GM23338 (cell line): Measurements from ENCODE around the gene DENND4A. TPM values are rescaled to one million over a fixed set of nuclear protein-coding genes. Genes with fewer than 3 reads are reported as not detected.

Source experiments
- ATAC-seq: fragments of 200-7000 bp; cut with Tn5 transposase; 3 replicates; pipeline ENCODE4 v1.9.1; 2020
- DNase-seq: peaks from one replicate; pipeline ENCODE4 v3.0.0-alpha.2; 2015; ENCODE audit warnings: low spot score
- H2AFZ ChIP-seq: fragments of 200-600 bp; sonication (generic); 2 replicates; pipeline ENCODE4 v1.8.0; 2016; ENCODE audit warnings: antibody characterized with exemption, mild to moderate bottlenecking, moderate library complexity
- H3F3A ChIP-seq: fragments of 200-600 bp; sonication (generic); replicated peaks from 2 replicates; pipeline ENCODE4 v1.8.0; 2017; ENCODE audit warnings: antibody characterized with exemption, mixed run types, low read depth
- H3K27ac ChIP-seq: fragments of 200-600 bp; sonication (generic); 2 replicates; pipeline ENCODE4 v1.6.1; 2016; ENCODE audit warnings: low read depth
- H3K27me3 ChIP-seq: fragments of 200-600 bp; sonication (generic); 2 replicates; pipeline ENCODE4 v1.8.0; 2016; ENCODE audit warnings: mild to moderate bottlenecking, mixed run types, moderate library complexity; ENCODE audit not compliant: insufficient read depth
- H3K36me3 ChIP-seq: fragments of 200-600 bp; sonication (generic); 2 replicates; pipeline ENCODE4 v1.8.0; 2016; ENCODE audit warnings: mild to moderate bottlenecking; ENCODE audit not compliant: insufficient read depth
- H3K4me1 ChIP-seq: fragments of 200-600 bp; sonication (generic); 2 replicates; pipeline ENCODE4 v1.8.0; 2016; ENCODE audit warnings: mild to moderate bottlenecking, moderate library complexity; ENCODE audit not compliant: insufficient read depth
- H3K4me2 ChIP-seq: fragments of 200-600 bp; sonication (generic); 2 replicates; pipeline ENCODE4 v1.7.1; 2017; ENCODE audit warnings: mixed run types
- H3K4me3 ChIP-seq: fragments of 200-600 bp; sonication (generic); 2 replicates; pipeline ENCODE4 v1.6.1; 2016; ENCODE audit warnings: mixed run types
- H3K79me2 ChIP-seq: fragments of 200-600 bp; sonication (generic); replicated peaks from 2 replicates; pipeline ENCODE4 v1.8.0; 2017; ENCODE audit warnings: mild to moderate bottlenecking; ENCODE audit not compliant: insufficient read depth
- H3K9me2 ChIP-seq: fragments of 200-600 bp; sonication (generic); 2 replicates; pipeline ENCODE4 v1.8.0; 2017; ENCODE audit not compliant: insufficient read depth
- H4K20me1 ChIP-seq: fragments of 200-600 bp; sonication (generic); replicated peaks from 2 replicates; pipeline ENCODE4 v1.8.0; 2017; ENCODE audit warnings: mild to moderate bottlenecking; ENCODE audit not compliant: insufficient read depth
- H3K27ac Mint-ChIP-seq: 2 replicates; pipeline ENCODE4 v1.8.0; 2020; ENCODE audit warnings: inconsistent platforms, mild to moderate bottlenecking, moderate library complexity, mixed read lengths
- H3K27me3 Mint-ChIP-seq: 3 replicates; pipeline ENCODE4 v1.8.0; 2022; ENCODE audit warnings: low read depth, mild to moderate bottlenecking, moderate library complexity, mixed read lengths, inconsistent platforms; ENCODE audit not compliant: insufficient read depth, poor library complexity
- H3K36me3 Mint-ChIP-seq: 3 replicates; pipeline ENCODE4 v1.8.0; 2021; ENCODE audit warnings: low read depth, mild to moderate bottlenecking, inconsistent platforms, moderate library complexity, mixed read lengths
- H3K4me1 Mint-ChIP-seq: 3 replicates; pipeline ENCODE4 v1.8.0; 2020; ENCODE audit warnings: mild to moderate bottlenecking, inconsistent platforms, mixed read lengths
- H3K4me3 Mint-ChIP-seq: 3 replicates; pipeline ENCODE4 v1.8.0; 2021; ENCODE audit warnings: moderate library complexity, mild to moderate bottlenecking, inconsistent platforms, mixed read lengths
- H3K9me3 Mint-ChIP-seq: 3 replicates; pipeline ENCODE4 v1.8.0; 2020; ENCODE audit warnings: moderate library complexity, mild to moderate bottlenecking, inconsistent platforms, mixed read lengths
- CREB1 ChIP-seq: fragments of 250-450 bp; sonication (Bioruptor Pico); IDR thresholded peaks from 2 replicates; pipeline ENCODE4 v1.5.0; 2020; ENCODE audit warnings: low read depth, mild to moderate bottlenecking, moderate library complexity
- EZH2 ChIP-seq: fragments of 200-600 bp; sonication (generic); IDR thresholded peaks from one replicate; pipeline ENCODE4 v1.8.0; 2017; ENCODE audit warnings: antibody characterized with exemption, mild to moderate bottlenecking, low read depth; ENCODE audit not compliant: unreplicated experiment
- EZH2phosphoT487 ChIP-seq: fragments of 200-600 bp; sonication (generic); IDR thresholded peaks from one replicate; pipeline ENCODE4 v1.8.1; 2018; ENCODE audit warnings: antibody characterized with exemption; ENCODE audit not compliant: unreplicated experiment
- JUNB ChIP-seq: IDR thresholded peaks from one replicate; pipeline ENCODE4 v1.6.1; 2016; ENCODE audit warnings: antibody characterized with exemption; ENCODE audit not compliant: unreplicated experiment
- POLR2AphosphoS5 ChIP-seq: IDR thresholded peaks from 2 replicates; pipeline ENCODE4 v1.6.1; 2016; ENCODE audit warnings: antibody characterized with exemption, low read depth
- STAT1 ChIP-seq: IDR thresholded peaks from one replicate; pipeline ENCODE4 v1.6.1; 2016; ENCODE audit warnings: antibody characterized with exemption; ENCODE audit not compliant: unreplicated experiment
- ZNF114 ChIP-seq: fragments of 250-450 bp; sonication (Bioruptor Pico); IDR thresholded peaks from 2 replicates; pipeline ENCODE4 v1.5.0; 2020; ENCODE audit warnings: mild to moderate bottlenecking, moderate library complexity
- ZNF331 ChIP-seq: fragments of 250-450 bp; sonication (Bioruptor Pico); IDR thresholded peaks from 2 replicates; pipeline ENCODE4 v1.5.0; 2020; ENCODE audit warnings: low read depth, mild to moderate bottlenecking, moderate library complexity
- polyA plus RNA-seq: library from polyadenylated mRNA; unstranded; fragments of >200 nt; fragmentation: Nextera tagmentation; extraction: Ambion mirVana; gene quantifications from 2 replicates; pipeline ENCODE4 v1.2.1, GENCODE V29; 2016
- total RNA-seq: library from RNA; depleted of rRNA; stranded (reverse); fragments of >200 nt; shearing (Covaris generic); gene quantifications from 2 replicates; pipeline ENCODE4 v1.2.3, GENCODE V29; 2014
- TF ChIP-seq, protein P1 (sequence below): IDR thresholded peaks from one replicate; pipeline ENCODE4 v1.6.1; 2018; ENCODE audit warnings: antibody characterized with exemption; ENCODE audit not compliant: unreplicated experiment

Gene DENND4A
- total and polyA plus RNA-seq, 2 experiments from 2014 or later: 3.4 to 9.0 TPM

DNA sequence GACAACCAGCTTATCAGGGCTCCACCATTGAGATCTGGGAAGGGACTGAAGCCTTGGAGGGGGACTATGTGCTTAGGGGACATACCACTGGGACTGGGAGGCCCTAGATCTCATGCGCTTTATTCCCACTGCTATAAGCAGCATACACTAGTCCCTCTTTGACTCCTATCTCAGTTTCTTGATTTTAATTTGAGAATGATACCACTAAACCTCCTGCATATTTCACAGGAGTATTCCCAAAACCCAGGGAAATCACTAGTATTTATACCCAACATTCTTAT is 141.1 kb downstream of the DENND4A start:
- Histone ChIP-seq H2AFZ (no peak overlapping the region), H3K4me1 (peaks cover 4% of the 10 kb centered on the region; the same call in 1 of the 2 replicates), H3F3A (no peaks in the 10 kb centered on the region), H3K9me2 (no peaks in the 10 kb centered on the region), H4K20me1 (no peaks in the 10 kb centered on the region), H3K79me2 (no peaks in the 10 kb centered on the region), H3K36me3 (no peaks in the 10 kb centered on the region), H3K4me2 (no peak overlapping the region), H3K4me3 (no peak overlapping the region), H3K27me3 (no peaks in the 10 kb centered on the region), H3K27ac (no peak overlapping the region)
- Mint-ChIP-seq H3K36me3 (no peaks in the 10 kb centered on the region), H3K27me3 (no peaks in the 10 kb centered on the region), H3K9me3 (no peaks in the 10 kb centered on the region), H3K27ac (no peak overlapping the region), H3K4me1 (peaks cover 10% of the 10 kb centered on the region; the same call in 2 of the 3 replicates), H3K4me3 (no peak overlapping the region)
- ATAC-seq (no peak), DNase-seq (no peak)
- TF ChIP-seq EZH2phosphoT487 (no peak), STAT1 (no peak), ZNF114 (CRISPR knock-in tag) (no peak), CREB1 (CRISPR knock-in tag) (no peak), EZH2 (no peak), ZNF331 (CRISPR knock-in tag) (no peak), JUNB (no peak)
- TF ChIP-seq, protein P1, sequence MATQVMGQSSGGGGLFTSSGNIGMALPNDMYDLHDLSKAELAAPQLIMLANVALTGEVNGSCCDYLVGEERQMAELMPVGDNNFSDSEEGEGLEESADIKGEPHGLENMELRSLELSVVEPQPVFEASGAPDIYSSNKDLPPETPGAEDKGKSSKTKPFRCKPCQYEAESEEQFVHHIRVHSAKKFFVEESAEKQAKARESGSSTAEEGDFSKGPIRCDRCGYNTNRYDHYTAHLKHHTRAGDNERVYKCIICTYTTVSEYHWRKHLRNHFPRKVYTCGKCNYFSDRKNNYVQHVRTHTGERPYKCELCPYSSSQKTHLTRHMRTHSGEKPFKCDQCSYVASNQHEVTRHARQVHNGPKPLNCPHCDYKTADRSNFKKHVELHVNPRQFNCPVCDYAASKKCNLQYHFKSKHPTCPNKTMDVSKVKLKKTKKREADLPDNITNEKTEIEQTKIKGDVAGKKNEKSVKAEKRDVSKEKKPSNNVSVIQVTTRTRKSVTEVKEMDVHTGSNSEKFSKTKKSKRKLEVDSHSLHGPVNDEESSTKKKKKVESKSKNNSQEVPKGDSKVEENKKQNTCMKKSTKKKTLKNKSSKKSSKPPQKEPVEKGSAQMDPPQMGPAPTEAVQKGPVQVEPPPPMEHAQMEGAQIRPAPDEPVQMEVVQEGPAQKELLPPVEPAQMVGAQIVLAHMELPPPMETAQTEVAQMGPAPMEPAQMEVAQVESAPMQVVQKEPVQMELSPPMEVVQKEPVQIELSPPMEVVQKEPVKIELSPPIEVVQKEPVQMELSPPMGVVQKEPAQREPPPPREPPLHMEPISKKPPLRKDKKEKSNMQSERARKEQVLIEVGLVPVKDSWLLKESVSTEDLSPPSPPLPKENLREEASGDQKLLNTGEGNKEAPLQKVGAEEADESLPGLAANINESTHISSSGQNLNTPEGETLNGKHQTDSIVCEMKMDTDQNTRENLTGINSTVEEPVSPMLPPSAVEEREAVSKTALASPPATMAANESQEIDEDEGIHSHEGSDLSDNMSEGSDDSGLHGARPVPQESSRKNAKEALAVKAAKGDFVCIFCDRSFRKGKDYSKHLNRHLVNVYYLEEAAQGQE: no peak

DNA sequence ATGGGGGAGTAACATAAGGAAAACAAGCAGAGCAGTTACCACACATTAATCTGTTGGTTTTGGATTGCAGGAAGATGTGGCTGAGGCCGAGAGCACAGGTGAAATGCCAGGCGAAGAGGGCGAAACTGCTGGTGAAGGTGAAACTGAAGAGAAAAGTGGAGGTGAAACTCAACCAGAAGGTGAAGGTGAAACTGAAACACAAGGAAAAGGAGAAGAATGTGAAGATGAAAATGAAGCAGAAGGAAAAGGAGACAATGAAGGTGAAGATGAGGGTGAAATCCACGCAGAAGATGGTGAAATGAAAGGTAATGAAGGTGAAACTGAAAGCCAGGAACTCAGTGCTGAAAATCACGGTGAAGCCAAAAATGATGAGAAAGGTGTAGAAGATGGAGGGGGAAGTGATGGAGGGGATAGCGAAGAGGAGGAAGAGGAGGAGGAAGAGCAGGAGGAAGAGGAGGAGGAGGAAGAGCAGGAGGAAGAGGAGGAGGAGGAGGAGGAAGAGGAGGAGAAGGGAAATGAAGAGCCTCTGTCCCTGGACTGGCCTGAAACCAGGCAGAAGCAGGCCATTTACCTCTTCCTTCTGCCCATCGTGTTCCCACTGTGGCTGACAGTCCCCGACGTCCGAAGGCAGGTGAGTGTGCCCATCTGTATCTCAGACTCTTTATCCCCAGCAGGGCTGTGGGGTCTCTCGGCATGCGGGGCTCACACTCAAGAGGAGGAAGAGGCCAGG is 141.6 kb downstream of the DENND4A start:
- Mint-ChIP-seq H3K4me3 (no peak overlapping the region), H3K9me3 (no peaks in the 10 kb centered on the region), H3K27ac (no peak overlapping the region), H3K27me3 (no peaks in the 10 kb centered on the region), H3K4me1 (peaks cover 10% of the 10 kb centered on the region; the same call in 2 of the 3 replicates), H3K36me3 (no peaks in the 10 kb centered on the region)
- no peaks in the 10 kb centered on the region for H3K79me2 ChIP-seq
- H3K4me2 ChIP-seq: no peak overlapping the region
- no peak overlapping the region for H3K27ac ChIP-seq
- ATAC-seq (no peak), DNase-seq (no peak)
- H3K27me3 ChIP-seq: no peaks in the 10 kb centered on the region
- H3K36me3 ChIP-seq: no peaks in the 10 kb centered on the region
- no peak overlapping the region for H2AFZ ChIP-seq
- no peaks in the 10 kb centered on the region for H3K9me2 ChIP-seq
- H3F3A ChIP-seq: no peaks in the 10 kb centered on the region
- H3K4me1 ChIP-seq: peaks cover 4% of the 10 kb centered on the region; the same call in 1 of the 2 replicates
- H4K20me1 ChIP-seq: no peaks in the 10 kb centered on the region
- TF ChIP-seq EZH2phosphoT487: no peak
- TF ChIP-seq POLR2AphosphoS5: no peak
- no peak for TF ChIP-seq CREB1 (CRISPR knock-in tag)
- no peak overlapping the region for H3K4me3 ChIP-seq
